K562 (cell line): ENCODE results near the gene SLC19A1. TPM values are rescaled to one million over a fixed set of nuclear protein-coding genes. Genes with fewer than 3 reads are reported as not detected.

Source experiments
- ATAC-seq: fragments of 200-7000 bp; cut with Tn5 transposase; 3 replicates; pipeline ENCODE4 v1.9.1; 2020; ENCODE audit warnings: moderate library complexity
- BruUV-seq: library from RNA; stranded (reverse); fragments of 400-500 nt; replicated peaks from 2 replicates; lab custom pipeline; 2021; lab: Mats Ljungman, UMichigan
- CTCF ChIA-PET: fragments of 300-600 bp; formaldehyde crosslinking; extraction: SDS; loops from one replicate; lab custom pipeline; 2021; ENCODE audit warnings: low intra/inter-chr PET ratio; lab: Yijun Ruan, JAX
- POLR2A ChIA-PET: fragments of 300-600, 350-650 bp; sonication (Branson Sonifier 250); formaldehyde crosslinking; extraction: SDS; loops from one replicate; lab custom pipeline; 2021; ENCODE audit warnings: antibody characterized with exemption, inconsistent platforms; lab: Yijun Ruan, JAX
- DNase-seq, 4 experiments: peaks; one replicate each; pipeline versions ENCODE4 v3.0.0 to v3.0.0-alpha.2; 2011 to 2018; ENCODE audit warnings: low spot score in 3 of 4, mixed read lengths in 3 of 4; ENCODE audit errors: extremely low read depth in 1 of 4
- FAIRE-seq: peaks from 2 replicates; lab custom pipeline; 2011; peaks lifted over from hg19 to GRCh38; lab: Jason Lieb, UNC
- H2AFZ ChIP-seq: 2 replicates; pipeline ENCODE4 v1.6.0; 2011; ENCODE audit warnings: low read depth, low read length, control low read depth, inconsistent platforms
- H3K27ac ChIP-seq: fragments of 200-600 bp; 3 replicates; pipeline ENCODE4 v1.8.0; 2011; ENCODE audit warnings: low read depth, mild to moderate bottlenecking, control low read depth, inconsistent platforms, low read length, moderate library complexity, mixed read lengths; ENCODE audit errors: extremely low read depth
- H3K27me3 ChIP-seq, 2 experiments: fragments of 300-600 bp in 1 of 2; 2 replicates in 1 of 2; 3 replicates in 1 of 2; pipeline versions ENCODE4 v1.6.0 to v1.8.0; 2011; ENCODE audit warnings: inconsistent platforms in 2 of 2, low read length in 2 of 2, mild to moderate bottlenecking in 1 of 2, mixed read lengths in 1 of 2, moderate library complexity in 1 of 2; ENCODE audit not compliant: control insufficient read depth in 2 of 2, insufficient read depth in 2 of 2
- H3K36me3 ChIP-seq: fragments of 300-600 bp; 3 replicates; pipeline ENCODE4 v1.8.0; 2011; ENCODE audit warnings: mild to moderate bottlenecking, low read length, inconsistent platforms; ENCODE audit not compliant: control insufficient read depth, insufficient read depth
- H3K4me1 ChIP-seq, 2 experiments: fragments of 200-600 bp in 1 of 2; replicated peaks in 1 of 2; 2 replicates in 1 of 2; 3 replicates in 1 of 2; pipeline versions ENCODE4 v1.5.1 to v1.8.0; 2011; ENCODE audit warnings: inconsistent platforms in 2 of 2, low read length in 2 of 2, mild to moderate bottlenecking in 1 of 2, mixed read lengths in 1 of 2, moderate library complexity in 1 of 2; ENCODE audit not compliant: control insufficient read depth in 2 of 2, insufficient read depth in 2 of 2
- H3K4me2 ChIP-seq: 2 replicates; pipeline ENCODE4 v1.6.1; 2011; ENCODE audit warnings: low read length, control low read depth, inconsistent platforms, mixed read lengths; ENCODE audit not compliant: insufficient read depth
- H3K4me3 ChIP-seq: fragments of 200-600 bp; sonication (generic), shearing (Covaris generic); 2 replicates; pipeline ENCODE4 v1.5.1; 2016; ENCODE audit warnings: control low read depth, inconsistent platforms
- H3K79me2 ChIP-seq: fragments of 200-600 bp; 3 replicates; pipeline ENCODE4 v1.8.0; 2011; ENCODE audit warnings: low read length, inconsistent platforms; ENCODE audit not compliant: control insufficient read depth, insufficient read depth
- H3K9ac ChIP-seq, 2 experiments: 2 replicates each; pipeline versions ENCODE4 v1.6.0 to v1.6.1; 2011; ENCODE audit warnings: low read depth in 2 of 2, low read length in 2 of 2, control low read depth in 1 of 2, inconsistent platforms in 1 of 2, mild to moderate bottlenecking in 1 of 2, mixed read lengths in 1 of 2; ENCODE audit not compliant: insufficient read depth in 1 of 2
- H3K9me1 ChIP-seq: one replicate; pipeline ENCODE4 v1.6.0; 2011; ENCODE audit warnings: inconsistent platforms, mild to moderate bottlenecking, low read length, moderate library complexity; ENCODE audit not compliant: control insufficient read depth, insufficient read depth
- H3K9me3 ChIP-seq: replicated peaks from 2 replicates; pipeline ENCODE4 v1.5.1; 2011; ENCODE audit warnings: low read depth, low read length, inconsistent platforms; ENCODE audit not compliant: control insufficient read depth, insufficient read depth
- H4K20me1 ChIP-seq: replicated peaks from 2 replicates; pipeline ENCODE4 v1.6.1; 2011; ENCODE audit warnings: low read length, inconsistent platforms, mixed read lengths; ENCODE audit not compliant: control insufficient read depth, insufficient read depth
- CTCF ChIP-seq, 3 experiments: IDR thresholded peaks in 2 of 3; conservative IDR thresholded peaks in 1 of 3; 2 replicates each; pipeline ENCODE4 v1.5.1; 2011 to 2012; ENCODE audit warnings: low read length in 3 of 3, mild to moderate bottlenecking in 3 of 3, control low read depth in 2 of 3, improper control_type of control experiment in 1 of 3, inconsistent platforms in 1 of 3, low read depth in 1 of 3, mixed read lengths in 1 of 3, moderate library complexity in 1 of 3; ENCODE audit not compliant: insufficient read depth in 2 of 3
- ESRRA ChIP-seq: fragments of 450-650 bp; IDR thresholded peaks from 2 replicates; pipeline ENCODE4 v1.6.1; 2014; ENCODE audit warnings: low read depth, mild to moderate bottlenecking, moderate library complexity, borderline replicate concordance
- KDM4B ChIP-seq, 2 experiments: fragments of 450-650 bp in 1 of 2; sonication (generic) in 1 of 2; IDR thresholded peaks; 2 replicates each; pipeline ENCODE4 v1.6.1; 2016 to 2017; ENCODE audit warnings: borderline replicate concordance in 2 of 2, antibody characterized with exemption in 1 of 2, low read depth in 1 of 2, mild to moderate bottlenecking in 1 of 2
- POLR2G ChIP-seq: fragments of 200-400 bp; formaldehyde crosslinking; IDR thresholded peaks from 2 replicates; pipeline ENCODE4 v1.6.1; 2017; ENCODE audit warnings: low read depth, mild to moderate bottlenecking, antibody characterized with exemption, low read length, moderate library complexity
- TARDBP ChIP-seq: fragments of 450-650 bp; IDR thresholded peaks from 2 replicates; pipeline ENCODE4 v1.6.1; 2016
- ZNF449 ChIP-seq: fragments of 250-450 bp; sonication (Bioruptor Pico); IDR thresholded peaks from 2 replicates; pipeline ENCODE4 v1.8.0; 2022; ENCODE audit warnings: moderate library complexity, mild to moderate bottlenecking, inconsistent platforms
- WGBS: fragments of 100-300 bp; shearing (Covaris generic); methylation state at CpG from one replicate; pipeline ENCODE4 v1.1.6; 2016; ENCODE audit warnings: low coverage, mixed read lengths; ENCODE audit not compliant: insufficient coverage; ENCODE audit errors: missing lambda C conversion rate; 5-methylcytosine and 5-hydroxymethylcytosine counted together
- in situ Hi-C: fragments of 300-500 bp; cut with MboI; formaldehyde crosslinking; loops from 4 replicates; pipeline ENCODE4 v1.15.0; 2018; ENCODE audit warnings: inconsistent platforms, mixed read lengths
- intact Hi-C: fragments of 100-400 bp; cut with micrococcal nuclease; formaldehyde crosslinking; loops from 2 replicates; pipeline ENCODE4 v1.14.2; 2022
- polyA plus RNA-seq, 8 experiments: library from polyadenylated mRNA; depleted of rRNA in 4 of 8; stranded (reverse) in 5 of 8; unstranded in 3 of 8; fragments of >200 nt; fragmentation: Nextera tagmentation in 2 of 8; fragmentation: Illumina TruSeq in 1 of 8; extraction: Ambion mirVana in 2 of 8; extraction: Trizol in 1 of 8; gene quantifications; 2 replicates each; pipeline versions ENCODE4 v1.2.1 to v1.2.3, GENCODE V29; 2011 to 2014; ENCODE audit warnings: inconsistent platforms in 1 of 8, missing spikeins in 1 of 8
- total RNA-seq, 7 experiments: library from RNA; depleted of rRNA in 6 of 7; stranded (reverse); fragments of >200 nt in 6 of 7; fragmentation: Illumina TruSeq in 2 of 7; extraction: Trizol in 2 of 7; gene quantifications; 2 replicates each; pipeline versions ENCODE4 v1.2.1 to v1.2.3, GENCODE V29; 2011 to 2021; ENCODE audit warnings: low replicate concordance in 1 of 7

The SLC19A1 gene
- total and polyA plus RNA-seq, 9 of the 15 experiments (the other 6 are each of a cell fraction or from before 2014, with no cell fraction given): 0.65 to 88.7 (median 12.0) TPM

GRCh38 chr21:45499201-45499750 is 43.0 kb downstream of the SLC19A1 start:
- Histone ChIP-seq H3K79me2 (no peaks in the 10 kb centered on the region), H3K36me3 (0 out of 3 replicates have a peak, but pooled peaks cover 4% of the 10 kb centered on the region), H3K9ac (no peak overlapping the region), H3K4me3 (no peak overlapping the region), H4K20me1 (peaks cover 5% of the 10 kb centered on the region; the same call in 1 of the 2 replicates), H3K27me3 (no peaks in the 10 kb centered on the region), H3K9me3 (no peaks in the 10 kb centered on the region; the same call in 1 of the 2 replicates)
- ATAC-seq (no peak), DNase-seq (no peak)
- intact Hi-C loops: no loop called here
- BruUV-seq: no TSS peak
- WGBS: 60% methylated on average over 25 of the region's 25 CpGs
- ChIA-PET POLR2A (no interaction called here), CTCF (no interaction called here)
- TF ChIP-seq ZNF449 (CRISPR knock-in tag) (no peak), POLR2G (0 out of 2 replicates have a peak, but pooled peaks have one; percentile 10)
- TF ChIP-seq, all 486 proteins: peak for 1
- no peak overlapping the region for H2AFZ ChIP-seq
- FAIRE-seq: no peak
- in situ Hi-C loops: no loop called here
- peaks cover 0 to 25% of the 10 kb centered on the region in 2 experiments; a peak in 2 of 5 replicates for H3K4me1 ChIP-seq
- peaks cover 2% of the 10 kb centered on the region for H3K9me1 ChIP-seq
- no peak overlapping the region for H3K27ac ChIP-seq
- no peak overlapping the region for H3K4me2 ChIP-seq

- no peaks in the 10 kb centered on the region for H3K79me2 ChIP-seq
- BruUV-seq: no TSS peak
- H3K9me1 ChIP-seq: peaks cover 2% of the 10 kb centered on the region
- no peak for FAIRE-seq
- TF ChIP-seq TARDBP (no peak), CTCF (IDR thresholded peaks at IDR 0.05 in 2 of 3, conservative IDR thresholded peaks at IDR 0.05 in 1 of 3; ENCODE audit: insufficient read depth in 2 of 3, low read depth in 1 of 3, low read length in 3 of 3) (peak in 1 of 3 experiments; percentile 17; a peak in 1 of 6 replicates), KDM4B (IDR thresholded peaks at IDR 0.05; ENCODE audit: borderline replicate concordance in 2 of 2, low read depth in 1 of 2) (no peak), ESRRA (peak; percentile 67)
- no peaks in the 10 kb centered on the region for H3K27me3 ChIP-seq
- intact Hi-C loops: no loop called here
- H3K9ac ChIP-seq: no peak overlapping the region
- CTCF ChIA-PET: no interaction called here
- H3K27ac ChIP-seq: no peak overlapping the region
- H3K36me3 ChIP-seq: 0 out of 3 replicates have a peak, but pooled peaks cover 4% of the 10 kb centered on the region
- H3K4me1 ChIP-seq: peaks cover 0 to 21% of the 10 kb centered on the region in 2 experiments; a peak in 2 of 5 replicates
- in situ Hi-C loops: no loop called here
- no peak overlapping the region for H3K4me3 ChIP-seq
- 39% methylated on average over 9 of the region's 9 CpGs for WGBS
- H3K4me2 ChIP-seq: no peak overlapping the region
- POLR2A ChIA-PET: no interaction called here
- no peaks in the 10 kb centered on the region; the same call in 1 of the 2 replicates for H3K9me3 ChIP-seq
- no peak for DNase-seq
- 0 out of 2 replicates have a peak, but pooled peaks cover 4% of the 10 kb centered on the region for H4K20me1 ChIP-seq
- no peak overlapping the region for H2AFZ ChIP-seq
- ATAC-seq: no peak
Observed at GRCh38 chr21:45498646-45499000, 43.6 kb downstream of the SLC19A1 start.
